Ovary (tissue), 9 donors: ENCODE measurements around the gene TSC2. TPM values are rescaled to one million over a fixed set of nuclear protein-coding genes. Genes with fewer than 3 reads are reported as not detected.
"Not testable (repeated sequence)": the region's sequence is repeated elsewhere in the genome, so short reads cannot be mapped to it uniquely, and the experiment has no call there.

Source experiments
- DNase-seq, 5 donors: peaks; one replicate each; pipeline ENCODE4 v3.0.0-alpha.2; 2019 to 2020
- H3K27ac ChIP-seq, 2 donors: fragments of 200-600 bp; one replicate each; pipeline versions ENCODE4 v1.5.1 to v1.8.0; 2019 to 2022
- H3K27me3 ChIP-seq: fragments of 200-600 bp; one replicate; pipeline ENCODE4 v1.8.0; 2022
- H3K36me3 ChIP-seq: fragments of 200-600 bp; sonication (generic); one replicate; pipeline ENCODE4 v1.5.1; 2019
- H3K4me1 ChIP-seq: one replicate; pipeline ENCODE4 v1.8.1; 2013; ENCODE audit warnings: mild to moderate bottlenecking, moderate library complexity; ENCODE audit not compliant: insufficient read depth
- H3K4me3 ChIP-seq: fragments of 200-600 bp; sonication (generic); one replicate; pipeline ENCODE4 v1.5.1; 2017
- H3K9me3 ChIP-seq, 2 donors: fragments of 200-600 bp in 1 of 2; sonication (generic) in 1 of 2; one replicate each; pipeline versions ENCODE4 v1.5.1 to v1.8.1; 2013 to 2019; ENCODE audit warnings: mild to moderate bottlenecking in 1 of 2, moderate library complexity in 1 of 2
- EP300 ChIP-seq: sonication (generic); formaldehyde crosslinking; IDR thresholded peaks from one replicate; pipeline ENCODE4 v1.6.1; 2017; ENCODE audit warnings: antibody characterized with exemption
- POLR2A ChIP-seq: fragments of 450-650 bp; IDR thresholded peaks from one replicate; pipeline ENCODE4 v1.6.1; 2017; ENCODE audit warnings: antibody characterized with exemption, mild to moderate bottlenecking, moderate library complexity
- WGBS, 3 donors: extraction: QIAGEN DNeasy Blood & Tissue Kit in 1 of 3; methylation state at CpG; one replicate each; pipeline versions ENCODE4 v1.1.5 to v1.1.7; 2013 to 2017; 5-methylcytosine and 5-hydroxymethylcytosine counted together
- intact Hi-C, 4 donors: fragments of 100-400 bp; cut with DNase I; formaldehyde crosslinking; loops; one replicate each; pipeline versions ENCODE4 v1.11.0 to v1.15.1; 2022 to 2023
- polyA plus RNA-seq, 2 donors: library from polyadenylated mRNA; stranded (reverse); fragments of 200-250 nt in 1 of 2; fragments of 350-450 nt in 1 of 2; fragmentation: Illumina TruSeq in 1 of 2; extraction: RNeasy Lipid Tissue Mini Kit (QIAGEN cat#74804) in 1 of 2; gene quantifications; one replicate each; pipeline ENCODE4 v1.2.3, GENCODE V29; 2013 to 2014
- total RNA-seq, 7 donors: library from RNA; depleted of rRNA in 2 of 7; stranded (reverse); fragments of >200 nt in 2 of 7; fragmentation: NEBNext Ultra II Directional in 3 of 7; extraction: Animal tissue kit (Norgen Biotek cat#: 25700) in 3 of 7; gene quantifications; one replicate each; pipeline versions ENCODE4 v1.1.0 to v1.2.4, GENCODE V29; 2016 to 2023
- TF ChIP-seq, protein P1 (sequence below), 3 donors: fragments of 450-650 bp in 2 of 3; fragments of 200-600 bp in 1 of 3; IDR thresholded peaks; one replicate each; pipeline versions ENCODE4 v1.5.1 to v1.8.0; 2016 to 2022; ENCODE audit warnings: antibody characterized with exemption in 3 of 3, mild to moderate bottlenecking in 1 of 3
- donor health status: DM: no; HTN: no; CAD: no; lungs with moderate emphysema.
- donor health status: DM: no; HTN: no; CAD: no.
- donor health status: Bipolar disorder and iron deficiency.
- donor health status: DM: yes; HTN: yes; CAD: no.
- donor health status: DM: no; HTN: no; CAD: no.
- donor health status: DM: yes; HTN: yes; CAD: no.

TSC2 gene
- total and polyA plus RNA-seq, 9 donors = 47.0 to 150 (median 96.0) TPM

- Histone ChIP-seq H3K4me3 (no peak overlapping the region), H3K36me3 (no peaks in the 10 kb centered on the region), H3K27me3 (no peaks in the 10 kb centered on the region), H3K27ac (no peak overlapping the region), H3K4me1 (peaks cover 36% of the 10 kb centered on the region), H3K9me3 (no peaks in the 10 kb centered on the region)
- intact Hi-C loops = no loop called here
- 68 to 75% (median 73%) methylated on average over 11 of the region's 11 CpGs for WGBS, 3 donors
- no peak for DNase-seq
- TF ChIP-seq, protein P1, sequence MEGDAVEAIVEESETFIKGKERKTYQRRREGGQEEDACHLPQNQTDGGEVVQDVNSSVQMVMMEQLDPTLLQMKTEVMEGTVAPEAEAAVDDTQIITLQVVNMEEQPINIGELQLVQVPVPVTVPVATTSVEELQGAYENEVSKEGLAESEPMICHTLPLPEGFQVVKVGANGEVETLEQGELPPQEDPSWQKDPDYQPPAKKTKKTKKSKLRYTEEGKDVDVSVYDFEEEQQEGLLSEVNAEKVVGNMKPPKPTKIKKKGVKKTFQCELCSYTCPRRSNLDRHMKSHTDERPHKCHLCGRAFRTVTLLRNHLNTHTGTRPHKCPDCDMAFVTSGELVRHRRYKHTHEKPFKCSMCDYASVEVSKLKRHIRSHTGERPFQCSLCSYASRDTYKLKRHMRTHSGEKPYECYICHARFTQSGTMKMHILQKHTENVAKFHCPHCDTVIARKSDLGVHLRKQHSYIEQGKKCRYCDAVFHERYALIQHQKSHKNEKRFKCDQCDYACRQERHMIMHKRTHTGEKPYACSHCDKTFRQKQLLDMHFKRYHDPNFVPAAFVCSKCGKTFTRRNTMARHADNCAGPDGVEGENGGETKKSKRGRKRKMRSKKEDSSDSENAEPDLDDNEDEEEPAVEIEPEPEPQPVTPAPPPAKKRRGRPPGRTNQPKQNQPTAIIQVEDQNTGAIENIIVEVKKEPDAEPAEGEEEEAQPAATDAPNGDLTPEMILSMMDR (IDR thresholded peaks at IDR 0.05) = no peak
- no peak for TF ChIP-seq EP300
- TF ChIP-seq POLR2A = no peak
These were observed 16.7 kb upstream of the TSC2 start for GRCh38 chr16:2031081-2031577.

GRCh38 chr16:2032285-2033056 is 15.3 kb upstream of the TSC2 start:
- H3K9me3 ChIP-seq = no peaks in the 10 kb centered on the region
- 74 to 80% (median 76%) methylated on average over 14 to 15 of the region's 15 CpGs for WGBS, 3 donors
- H3K36me3 ChIP-seq = no peaks in the 10 kb centered on the region
- TF ChIP-seq POLR2A (no peak), EP300 (no peak)
- TF ChIP-seq, protein P1 (IDR thresholded peaks at IDR 0.05) = no peak
- no peaks in the 10 kb centered on the region for H3K27me3 ChIP-seq
- H3K4me1 ChIP-seq = peaks cover 49% of the 10 kb centered on the region
- no peak for DNase-seq
- peak overlapping the region; percentile 74 to 82 for H3K27ac ChIP-seq
- intact Hi-C loops = no loop called here
- peak overlapping the region; percentile 17 for H3K4me3 ChIP-seq

DNA sequence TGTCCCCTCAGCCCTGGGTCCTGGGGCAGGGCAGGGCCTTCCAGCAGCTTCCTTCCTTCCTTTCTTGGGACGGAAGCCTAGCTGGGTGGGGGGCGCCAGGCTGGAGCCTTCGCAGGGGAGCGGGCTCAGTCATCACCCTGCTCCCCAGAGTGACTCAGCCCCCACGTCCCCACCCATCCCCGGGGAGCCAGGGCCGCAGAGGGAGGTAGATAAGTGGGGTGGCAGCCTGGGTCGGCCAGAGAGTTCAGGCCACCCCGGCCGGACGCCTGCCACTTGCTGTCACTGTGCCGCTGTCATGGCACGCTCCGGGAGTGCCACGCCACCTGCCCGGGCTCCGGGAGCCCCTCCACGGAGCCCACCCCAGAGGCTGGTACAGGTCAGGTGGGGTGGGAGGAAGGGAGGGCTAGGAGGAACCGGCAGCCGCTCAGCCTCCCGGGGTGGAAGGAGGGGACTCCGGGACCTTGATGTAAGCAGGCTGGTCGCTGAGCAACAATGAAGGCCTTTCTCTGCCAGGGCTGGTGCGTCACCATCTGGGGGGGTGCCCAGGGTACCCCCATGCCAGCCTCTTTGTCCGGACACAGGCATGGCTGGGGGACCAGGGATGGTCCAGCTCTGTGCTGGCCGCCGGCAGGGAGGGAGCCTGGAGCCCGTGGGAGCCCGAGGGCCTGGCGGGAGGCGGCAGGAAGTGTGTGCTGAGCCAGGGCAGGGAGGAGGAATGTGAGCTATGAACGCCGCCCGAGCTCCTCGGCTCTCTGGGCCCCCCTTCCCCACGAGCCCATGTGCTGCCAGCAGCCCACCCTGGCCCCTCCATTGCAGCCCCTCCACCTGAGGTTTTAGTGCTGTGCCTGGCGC is 14.5 kb upstream of the TSC2 start:
- 17 to 21% (median 19%) methylated on average over 30 to 37 of the region's 37 CpGs for WGBS, 3 donors
- Histone ChIP-seq H3K9me3 (no peaks in the 10 kb centered on the region), H3K27ac (peak overlapping the region; percentile 74 to 82), H3K27me3 (no peaks in the 10 kb centered on the region), H3K4me3 (peak overlapping the region; percentile 17), H3K4me1 (peaks cover 50% of the 10 kb centered on the region), H3K36me3 (no peaks in the 10 kb centered on the region)
- intact Hi-C loops = no loop called here
- TF ChIP-seq POLR2A = no peak
- TF ChIP-seq EP300 = no peak
- TF ChIP-seq, protein P1 (IDR thresholded peaks at IDR 0.05) = no peak
- DNase-seq = peak in 4 of 5 donors; percentile 72 to 82 (median 78)

DNA sequence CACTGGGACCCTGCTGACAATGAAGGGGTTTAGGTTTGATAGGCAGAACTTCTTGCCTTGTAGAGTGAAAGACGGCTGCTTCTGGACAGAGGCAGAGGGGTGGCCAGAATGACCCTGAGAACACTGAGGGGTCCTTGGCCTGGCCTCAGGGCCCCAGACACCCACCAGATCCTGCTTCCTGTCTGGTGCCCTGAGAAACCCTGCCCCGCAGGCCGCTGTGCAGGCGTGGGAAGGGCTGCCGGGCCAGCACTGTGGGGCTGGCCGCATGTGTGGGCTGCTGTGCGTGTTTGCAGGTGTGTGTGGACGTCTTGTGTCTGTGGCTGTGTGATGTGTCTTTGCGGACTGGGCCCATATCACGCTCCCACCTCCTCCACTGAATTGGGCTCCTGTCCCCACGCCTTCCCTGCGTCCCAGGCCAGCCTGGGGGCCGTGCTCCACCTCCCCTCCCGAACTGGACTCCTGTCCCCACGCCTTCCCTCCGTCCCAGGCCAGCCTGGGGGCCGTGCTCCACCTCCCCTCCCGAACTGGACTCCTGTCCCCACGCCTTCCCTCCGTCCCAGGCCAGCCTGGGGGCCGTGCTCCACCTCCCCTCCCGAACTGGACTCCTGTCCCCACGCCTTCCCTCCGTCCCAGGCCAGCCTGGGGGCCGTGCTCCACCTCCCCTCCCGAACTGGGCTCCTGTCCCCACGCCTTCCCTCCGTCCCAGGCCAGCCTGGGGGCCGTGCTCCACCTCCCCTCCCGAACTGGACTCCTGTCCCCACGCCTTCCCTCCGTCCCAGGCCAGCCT is 13.7 kb upstream of the TSC2 start:
- H3K27me3 ChIP-seq, H3K9me3 ChIP-seq, intact Hi-C loops, H3K36me3 ChIP-seq, DNase-seq: not testable (repeated sequence)
- Histone ChIP-seq H3K4me1 (peaks cover 54% of the 10 kb centered on the region), H3K27ac (peak overlapping the region; percentile 74 to 92), H3K4me3 (peak overlapping the region; percentile 17)
- WGBS, 3 donors = 37 to 41% (median 40%) methylated on average over 14 to 16 of the region's 32 CpGs
